ENCODE results near the gene BAK1.
A peak's percentile ranks its signal among the peaks of the same experiment; 100 is the strongest.

BAK1 gene

DNA sequence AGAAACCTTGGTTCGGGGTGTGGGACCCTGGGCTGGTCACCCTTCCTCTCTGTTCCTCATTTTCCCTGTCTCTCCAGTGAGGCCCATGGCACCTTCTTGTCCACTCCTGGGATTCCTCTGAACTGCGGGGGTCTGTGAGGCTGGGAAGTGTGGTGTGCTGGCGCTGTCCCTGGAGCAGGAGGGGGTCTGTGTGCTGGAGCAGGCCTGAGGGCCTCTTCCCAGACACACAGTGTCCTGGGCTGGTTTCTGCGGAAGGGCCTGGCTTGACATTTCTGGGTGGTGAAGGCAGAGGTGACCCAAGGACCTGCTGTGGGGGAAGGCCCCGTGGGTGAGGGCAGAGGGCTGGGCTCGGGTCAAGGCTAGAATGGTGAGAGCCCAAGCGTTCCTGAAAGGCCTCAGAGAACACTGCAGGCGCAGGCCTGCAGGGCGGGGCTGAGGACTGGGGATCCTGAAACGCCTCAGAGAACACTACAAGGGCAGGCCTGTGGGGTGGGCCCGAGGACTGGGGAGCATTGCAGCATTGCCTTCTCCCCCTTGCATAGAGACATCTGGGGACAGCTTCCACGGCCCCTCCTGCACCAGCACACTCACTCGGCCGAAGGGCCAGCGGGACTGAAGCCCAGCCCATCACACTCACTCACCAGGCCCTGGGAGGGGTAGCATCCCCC is 10.6 kb upstream of the BAK1 start:
- TF ChIP-seq, protein P1, sequence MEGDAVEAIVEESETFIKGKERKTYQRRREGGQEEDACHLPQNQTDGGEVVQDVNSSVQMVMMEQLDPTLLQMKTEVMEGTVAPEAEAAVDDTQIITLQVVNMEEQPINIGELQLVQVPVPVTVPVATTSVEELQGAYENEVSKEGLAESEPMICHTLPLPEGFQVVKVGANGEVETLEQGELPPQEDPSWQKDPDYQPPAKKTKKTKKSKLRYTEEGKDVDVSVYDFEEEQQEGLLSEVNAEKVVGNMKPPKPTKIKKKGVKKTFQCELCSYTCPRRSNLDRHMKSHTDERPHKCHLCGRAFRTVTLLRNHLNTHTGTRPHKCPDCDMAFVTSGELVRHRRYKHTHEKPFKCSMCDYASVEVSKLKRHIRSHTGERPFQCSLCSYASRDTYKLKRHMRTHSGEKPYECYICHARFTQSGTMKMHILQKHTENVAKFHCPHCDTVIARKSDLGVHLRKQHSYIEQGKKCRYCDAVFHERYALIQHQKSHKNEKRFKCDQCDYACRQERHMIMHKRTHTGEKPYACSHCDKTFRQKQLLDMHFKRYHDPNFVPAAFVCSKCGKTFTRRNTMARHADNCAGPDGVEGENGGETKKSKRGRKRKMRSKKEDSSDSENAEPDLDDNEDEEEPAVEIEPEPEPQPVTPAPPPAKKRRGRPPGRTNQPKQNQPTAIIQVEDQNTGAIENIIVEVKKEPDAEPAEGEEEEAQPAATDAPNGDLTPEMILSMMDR (IDR thresholded peaks at IDR 0.05; ENCODE audit: insufficient read depth, missing control alignments): no peak
- FAIRE-seq: no peak
- no peak for DNase-seq (ENCODE audit: insufficient read length, low spot score)

DNA sequence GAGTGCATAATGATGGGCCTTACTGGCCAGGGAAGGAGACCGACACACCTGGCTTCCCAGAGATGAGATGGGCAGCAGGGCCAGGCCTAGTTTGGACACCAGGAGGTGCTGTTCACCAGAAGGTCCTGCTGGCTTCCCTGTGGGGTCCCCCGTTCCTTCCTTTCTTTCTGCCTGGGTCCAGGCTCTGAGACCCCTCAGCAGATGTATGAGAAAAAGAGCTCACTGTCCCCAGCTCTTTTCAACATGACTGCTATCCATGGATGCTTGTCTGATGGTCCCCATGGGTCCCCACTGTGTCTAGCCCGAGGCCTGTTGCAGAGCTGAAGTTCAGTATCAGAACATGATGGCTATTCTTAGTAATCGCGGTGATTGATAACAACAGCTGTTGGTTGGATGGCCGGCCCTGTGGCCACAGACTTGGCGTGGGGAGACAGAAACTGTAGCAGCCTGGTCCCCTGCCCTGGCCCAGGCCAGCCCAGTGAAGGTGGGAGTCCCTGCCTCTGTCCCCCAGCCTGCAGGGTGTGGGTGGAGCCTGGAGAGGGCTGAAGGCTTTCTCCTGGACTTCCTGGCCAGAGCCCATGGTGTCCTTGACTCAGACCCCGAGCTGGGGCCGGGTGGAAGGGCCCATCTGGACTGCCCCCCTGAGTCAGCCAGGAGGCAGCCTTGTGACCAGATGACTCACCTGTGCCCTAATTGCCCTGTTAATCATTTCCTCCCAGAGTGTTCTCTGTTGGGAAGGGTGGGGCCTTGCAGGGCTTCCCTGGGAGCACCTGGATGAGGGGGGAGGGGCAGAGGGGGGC is 9.9 kb upstream of the BAK1 start:
- FAIRE-seq (no peak), DNase-seq (ENCODE audit: insufficient read length, low spot score) (peak; percentile 92)
- TF ChIP-seq, protein P1 (IDR thresholded peaks at IDR 0.05; ENCODE audit: insufficient read depth, missing control alignments): peak; percentile 65

DNA sequence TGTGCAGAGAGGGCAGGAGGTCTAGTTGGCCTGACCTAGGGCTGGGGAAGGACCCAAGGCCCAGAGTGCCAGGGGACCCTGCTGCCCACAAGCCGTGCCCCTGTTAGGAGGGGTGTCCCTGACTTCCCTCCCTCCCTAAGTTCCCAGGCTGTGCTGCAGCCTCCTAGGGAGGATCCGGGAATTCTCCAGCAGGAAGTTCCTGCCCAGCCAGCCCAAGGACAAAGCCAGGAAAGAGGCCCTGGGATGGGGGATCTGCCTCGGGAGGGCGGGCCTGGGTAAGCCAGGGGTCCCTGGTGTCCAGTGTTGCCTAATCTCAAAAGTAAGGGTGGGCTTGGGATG is 9.3 kb upstream of the BAK1 start:
- FAIRE-seq: no peak
- no peak for DNase-seq (ENCODE audit: insufficient read length, low spot score)
- TF ChIP-seq, protein P1 (IDR thresholded peaks at IDR 0.05; ENCODE audit: insufficient read depth, missing control alignments): no peak

DNA sequence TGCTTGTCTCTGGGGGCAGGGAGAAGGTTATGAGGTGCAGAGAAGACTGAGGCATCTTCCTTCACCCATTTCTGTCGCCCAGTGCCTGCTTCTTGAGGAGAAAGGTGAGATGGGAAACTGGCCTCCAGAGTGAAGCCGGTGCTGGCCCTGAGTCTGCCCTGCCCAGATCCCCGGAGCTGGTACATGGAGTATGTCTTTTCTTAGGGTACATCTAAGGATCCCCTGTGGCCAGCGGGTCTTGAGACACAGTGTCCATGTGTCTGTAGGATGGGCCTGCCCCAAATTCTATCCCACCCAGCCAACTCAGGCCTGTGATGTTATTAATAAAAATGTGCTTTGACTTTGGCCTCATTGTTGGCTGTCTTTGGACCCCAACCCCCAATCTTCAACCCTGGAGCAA is 8.8 kb upstream of the BAK1 start:
- DNase-seq (ENCODE audit: insufficient read length, low spot score) (no peak), FAIRE-seq (no peak)
- TF ChIP-seq, protein P1 (IDR thresholded peaks at IDR 0.05; ENCODE audit: insufficient read depth, missing control alignments): no peak

DNA sequence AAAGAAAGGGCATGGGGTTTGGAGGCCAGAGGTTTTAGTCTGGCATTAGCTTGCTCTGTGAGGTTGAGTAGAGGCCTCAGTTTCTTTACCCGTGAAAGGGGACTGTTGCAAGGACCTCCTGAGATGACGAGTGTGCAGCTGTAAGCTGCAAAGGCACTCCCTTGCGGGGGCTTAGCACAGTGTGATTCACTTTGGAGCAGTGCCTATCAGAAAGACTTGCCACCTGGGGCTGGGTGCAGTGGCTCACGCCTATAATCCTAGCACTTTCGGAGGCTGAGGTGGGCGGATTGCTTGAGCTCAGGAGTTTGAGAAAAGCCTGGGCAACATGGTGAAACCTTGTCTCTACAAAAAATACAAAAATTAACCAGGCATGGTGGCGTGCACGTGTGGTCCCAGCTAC is 7.5 kb upstream of the BAK1 start:
- no peak for DNase-seq (ENCODE audit: insufficient read length, low spot score)
- FAIRE-seq: no peak
- TF ChIP-seq, protein P1 (IDR thresholded peaks at IDR 0.05; ENCODE audit: insufficient read depth, missing control alignments): no peak

DNA sequence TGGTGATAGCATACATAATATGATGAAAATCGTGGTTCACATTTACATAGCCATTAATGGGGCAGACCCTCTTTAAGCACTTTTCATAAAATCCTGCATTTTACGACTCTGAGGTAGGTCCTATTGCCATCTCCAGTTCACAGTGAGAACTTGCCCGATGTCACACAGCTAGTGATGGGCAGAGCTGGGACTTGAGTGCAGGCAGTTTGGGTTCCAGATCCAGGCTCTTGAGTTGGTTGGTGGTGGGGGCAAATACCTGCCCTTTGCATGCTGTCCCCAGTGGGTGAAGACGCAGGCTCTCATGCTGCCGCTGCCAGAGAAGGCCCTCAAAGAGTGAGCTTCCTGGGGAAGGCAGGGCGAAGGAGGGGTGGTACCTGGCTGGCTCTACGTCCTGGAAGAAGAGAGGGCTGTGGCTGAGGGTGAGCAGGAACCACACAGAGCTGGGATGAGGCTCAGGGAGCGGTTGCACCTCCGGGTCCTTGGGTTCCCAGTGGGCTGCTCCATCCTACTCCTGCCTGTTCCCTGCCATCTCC is 6.1 kb upstream of the BAK1 start:
- FAIRE-seq (no peak), DNase-seq (ENCODE audit: insufficient read length, low spot score) (no peak)
- TF ChIP-seq, protein P1 (IDR thresholded peaks at IDR 0.05; ENCODE audit: insufficient read depth, missing control alignments): no peak
